HG03439 (cell line): Measurements from ENCODE around the gene MAN2A1.

Experiments
- ATAC-seq: cut with Tn5 transposase; IDR thresholded peaks from one replicate; pipeline ENCODE4 v1.9.1; 2021; ENCODE audit warnings: mild to moderate bottlenecking, moderate library complexity; ENCODE audit not compliant: unreplicated experiment

Gene MAN2A1

DNA sequence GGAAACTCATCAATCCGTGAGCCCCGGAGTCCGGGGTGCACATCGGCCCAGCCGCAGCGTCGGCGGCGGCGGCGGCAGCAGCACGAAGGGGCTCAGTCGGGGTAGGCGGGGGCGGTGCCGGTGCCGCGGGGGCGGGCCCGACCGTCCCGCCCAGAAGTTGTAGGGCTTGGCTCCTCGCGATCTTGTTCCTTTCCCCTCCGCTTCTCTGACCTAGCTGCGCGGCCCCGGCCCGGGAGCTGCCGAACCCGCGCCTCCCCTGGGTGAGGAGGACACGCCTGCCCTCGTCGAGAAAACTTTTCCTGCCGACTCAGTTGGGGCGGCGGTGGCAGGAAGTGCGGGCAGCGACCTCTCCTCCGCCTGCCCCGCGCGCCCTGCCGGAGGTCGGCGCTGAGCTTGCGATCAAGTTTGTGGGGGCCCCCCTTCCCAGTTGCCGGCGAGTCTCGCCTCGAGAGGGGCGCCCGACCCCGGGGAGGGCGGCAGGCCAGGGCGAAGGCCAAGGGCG lies at the start of gene MAN2A1:
Gene MAN2A1 (plus strand): TSS at position 188 of the 502 bp plus-strand sequence. CDS start 491 bp downstream, outside the sequence.
- peak; percentile 55 for ATAC-seq

DNA sequence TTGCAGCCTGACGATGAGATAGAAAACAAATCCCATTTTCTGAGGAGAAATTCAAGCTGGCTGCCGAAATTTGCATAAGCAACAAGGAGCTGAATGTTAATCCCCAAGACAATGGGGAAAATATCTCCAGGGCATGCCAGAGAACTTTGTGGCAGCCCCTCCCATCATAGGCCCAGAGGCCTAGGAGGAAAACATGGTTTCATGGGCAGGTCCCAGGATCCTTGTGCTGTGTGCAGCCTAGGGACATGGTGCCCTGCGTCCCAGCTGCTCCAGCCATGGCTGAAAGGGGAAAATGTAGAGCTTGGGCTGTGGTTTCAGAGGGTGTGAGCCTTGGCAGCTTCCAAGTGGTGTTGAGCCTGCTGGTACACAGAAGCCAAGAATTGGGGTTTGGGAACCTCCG lies 48.8 kb upstream of the MAN2A1 start:
- ATAC-seq = no peak

DNA sequence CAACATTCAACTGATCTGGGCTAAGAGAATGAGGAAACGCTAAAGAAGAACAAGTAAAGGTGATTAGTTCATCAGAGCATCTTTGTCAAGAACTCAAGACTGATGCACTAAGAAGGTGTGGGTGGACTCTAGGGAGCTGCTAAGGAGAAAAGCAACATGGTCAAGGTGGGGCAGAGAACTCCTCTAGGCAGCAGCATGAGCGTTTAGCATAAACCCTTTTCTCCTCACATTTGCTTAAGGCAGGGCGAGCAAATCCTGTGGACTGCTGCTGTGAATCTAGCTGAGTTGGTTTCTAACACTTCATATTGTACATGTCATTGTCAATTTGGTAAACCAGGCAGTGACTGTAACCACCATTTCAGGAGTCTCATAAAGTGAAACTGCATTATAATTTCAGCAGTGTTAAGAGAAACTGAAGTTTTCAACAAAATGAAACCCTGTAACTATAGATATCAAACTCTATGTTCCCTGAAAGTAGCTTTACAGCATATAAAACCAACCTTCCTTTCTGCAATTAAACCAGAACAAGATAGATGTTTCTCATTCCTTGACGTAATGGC lies 45.9 kb upstream of the MAN2A1 start:
- no peak for ATAC-seq

DNA sequence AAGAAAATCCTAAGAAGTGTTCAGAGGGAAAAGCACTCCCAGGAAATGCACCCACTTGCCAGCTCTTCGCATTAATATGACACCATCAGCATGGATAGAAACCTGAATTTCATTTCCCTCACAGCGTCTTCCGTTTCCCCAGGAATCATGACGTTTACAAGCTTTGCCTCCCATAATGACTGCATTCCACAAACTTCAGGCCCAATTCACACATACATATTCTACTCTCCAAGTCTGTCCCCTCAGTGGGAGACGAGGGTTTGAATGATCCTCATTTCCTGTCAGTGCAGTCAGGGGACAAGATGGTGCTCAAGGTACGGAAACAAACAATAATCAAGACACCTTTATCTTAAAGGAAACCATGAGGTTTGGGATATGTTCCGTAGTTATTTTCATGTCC lies 44.9 kb upstream of the MAN2A1 start:
- no peak for ATAC-seq

DNA sequence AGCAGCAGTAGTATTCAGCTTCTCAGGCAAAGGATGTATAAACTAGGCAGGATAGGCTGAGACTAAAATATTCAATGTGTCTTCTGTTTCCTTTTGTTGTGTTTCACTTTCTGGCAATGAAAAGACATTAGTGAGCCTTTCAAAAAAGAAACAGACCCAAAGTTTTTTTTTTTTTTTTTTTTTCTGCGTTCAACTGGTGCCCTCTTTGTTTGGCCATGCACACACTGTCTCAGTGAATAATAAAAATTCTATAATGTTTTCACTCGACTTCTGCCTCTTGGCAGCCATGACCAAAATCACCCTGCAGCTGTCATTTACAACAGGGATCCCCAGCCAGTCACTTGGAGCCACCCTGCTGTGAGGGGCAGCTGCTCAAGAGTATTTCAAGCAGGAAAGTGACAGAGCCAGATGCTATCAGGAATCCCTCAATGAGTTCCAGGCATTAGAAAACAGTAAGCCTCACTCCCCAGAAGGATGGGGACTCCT lies 44.0 kb upstream of the MAN2A1 start:
- no peak for ATAC-seq

DNA sequence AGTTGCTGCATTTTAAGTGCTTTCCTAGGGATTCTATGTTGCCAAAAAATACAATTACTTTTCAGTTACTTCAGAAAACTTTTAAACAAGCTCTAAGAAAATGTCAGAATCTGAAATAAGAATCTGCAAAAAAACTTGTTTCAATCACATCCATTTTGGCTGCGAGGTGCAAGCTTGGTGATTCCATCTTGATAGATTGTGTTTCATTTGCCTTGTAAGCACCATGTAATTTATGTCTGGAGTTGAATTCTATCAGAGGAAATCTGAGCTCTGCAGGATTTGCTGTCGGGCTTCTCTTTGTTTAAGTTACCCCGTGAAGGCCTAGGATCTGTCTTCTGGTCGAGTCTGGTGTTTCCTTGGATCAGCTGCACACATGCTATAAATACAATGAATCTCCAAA lies 40.4 kb upstream of the MAN2A1 start:
- no peak for ATAC-seq

DNA sequence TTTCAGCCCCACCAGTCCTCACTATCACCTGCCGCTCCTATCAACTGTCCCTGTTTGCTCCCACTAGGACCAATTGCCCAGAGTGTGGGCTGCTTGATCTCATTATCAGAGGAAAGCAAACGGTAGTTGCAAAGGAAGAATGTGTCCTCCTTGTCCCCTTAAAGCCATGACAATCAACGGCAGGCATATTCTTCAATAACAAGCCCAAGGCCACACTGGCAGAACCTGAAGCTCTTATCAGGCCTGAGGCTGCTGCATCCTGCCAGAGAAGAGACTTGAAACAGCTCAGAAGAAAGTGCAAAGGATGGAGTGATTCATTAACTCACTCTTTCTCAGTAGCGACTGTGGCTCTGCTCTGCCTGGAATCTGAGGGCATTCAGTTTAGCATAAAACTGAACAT lies 39.2 kb upstream of the MAN2A1 start:
- ATAC-seq = no peak

DNA sequence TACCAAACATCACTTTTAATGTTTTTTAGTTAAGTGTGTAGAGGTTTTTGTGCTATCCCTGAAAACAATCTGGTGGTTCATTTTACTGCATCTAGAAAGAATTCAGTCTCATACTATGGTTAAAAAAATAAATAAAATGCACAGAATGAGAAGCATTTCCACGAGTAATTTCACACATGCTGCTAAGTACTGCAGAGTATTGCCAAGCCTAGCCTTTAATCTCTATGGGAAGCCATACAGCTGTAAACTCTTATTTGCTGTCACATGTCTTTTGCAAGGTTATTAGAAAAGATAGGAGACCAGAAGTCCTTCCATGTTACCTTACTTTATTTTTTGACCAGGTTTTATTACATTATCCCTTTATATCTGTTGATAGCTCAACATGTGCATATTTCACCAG lies 37.6 kb upstream of the MAN2A1 start:
- ATAC-seq = no peak

DNA sequence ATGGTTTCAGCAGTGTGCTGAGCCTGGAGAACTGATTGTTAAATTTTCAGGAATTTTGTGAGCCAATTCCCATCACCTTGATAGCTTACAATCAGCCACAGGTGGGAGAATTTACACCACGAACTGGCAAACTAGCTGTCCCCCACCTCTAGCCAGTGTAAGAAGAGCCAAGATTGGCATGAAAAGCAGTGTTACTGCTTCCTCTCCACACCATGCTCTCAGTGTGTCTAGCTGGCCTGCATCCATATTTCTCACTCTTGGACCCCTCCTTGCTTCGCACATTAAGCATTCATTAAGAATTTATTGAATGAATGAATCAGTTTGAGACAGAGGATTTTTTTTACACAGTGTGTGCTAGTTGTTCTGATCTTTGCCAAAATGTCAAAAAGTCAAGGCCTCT lies 36.7 kb upstream of the MAN2A1 start:
- ATAC-seq = no peak

DNA sequence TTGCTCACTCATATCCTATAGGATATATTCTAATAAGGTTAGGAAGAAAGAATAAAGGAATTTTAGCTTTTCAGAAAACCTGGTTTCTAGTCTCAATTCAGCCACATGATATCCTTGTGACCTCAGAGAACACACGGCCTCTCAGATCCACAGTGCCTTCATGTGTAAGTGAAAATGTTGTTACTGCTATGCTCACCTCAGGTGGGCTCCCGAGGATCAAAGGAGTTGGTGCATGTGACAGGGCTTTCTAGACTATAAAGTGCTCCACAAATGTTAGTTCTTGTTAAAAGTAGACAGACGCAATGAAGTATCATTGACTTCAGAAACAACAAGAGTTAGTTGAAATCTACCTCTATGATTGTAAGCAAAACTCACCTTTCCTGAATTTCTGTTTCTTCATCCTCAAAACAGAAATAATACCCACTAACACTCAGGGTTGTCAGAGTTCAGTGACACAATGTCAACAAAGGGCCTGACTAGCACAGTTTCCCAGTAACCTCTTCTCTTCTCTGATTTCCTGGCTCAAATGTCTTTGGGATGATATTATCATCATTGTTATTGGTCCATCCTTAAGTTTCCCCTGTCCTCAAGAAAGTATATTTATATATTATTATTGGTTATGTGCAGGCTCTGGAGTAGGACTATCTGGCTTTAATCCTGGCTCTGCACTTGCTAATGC lies 36.0 kb upstream of the MAN2A1 start:
- no peak for ATAC-seq

DNA sequence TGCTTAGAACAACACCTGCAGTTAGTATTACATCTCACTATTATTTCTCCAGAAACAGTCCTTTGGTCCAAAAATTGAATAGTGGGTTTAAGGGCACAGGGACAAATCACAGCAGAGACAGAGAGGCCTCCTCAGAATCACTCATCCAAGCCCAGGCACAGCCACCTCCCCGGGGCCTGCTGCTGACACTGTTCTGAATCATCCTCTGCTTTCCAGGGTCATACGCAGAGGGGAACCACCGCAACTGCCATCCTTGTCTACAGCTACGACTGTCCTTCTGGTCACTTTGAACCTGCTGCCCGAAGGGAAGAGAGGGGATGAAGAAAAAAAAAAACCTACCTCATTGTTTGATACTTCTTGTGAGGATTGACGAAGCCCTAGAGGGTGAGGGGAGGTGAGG lies 35.3 kb upstream of the MAN2A1 start:
- ATAC-seq = no peak

DNA sequence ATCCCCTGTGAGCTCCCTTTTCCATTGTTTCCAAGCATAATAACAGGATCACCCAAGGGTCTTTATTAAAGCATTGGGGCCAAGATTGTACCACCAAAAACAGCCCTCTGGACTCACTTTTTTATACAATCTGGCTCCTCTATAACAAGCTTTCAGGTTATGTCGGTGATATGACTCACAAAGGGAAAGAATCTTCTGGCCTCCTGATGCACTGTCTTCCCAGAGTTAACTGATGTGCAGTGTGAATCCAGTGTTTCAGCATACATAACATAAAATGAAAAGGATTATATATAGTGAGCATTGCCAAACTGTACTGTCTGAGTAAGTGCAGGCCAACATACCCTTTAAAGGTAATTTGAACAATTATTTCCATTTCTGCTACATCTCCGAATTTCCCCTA lies 33.9 kb upstream of the MAN2A1 start:
- ATAC-seq = no peak

DNA sequence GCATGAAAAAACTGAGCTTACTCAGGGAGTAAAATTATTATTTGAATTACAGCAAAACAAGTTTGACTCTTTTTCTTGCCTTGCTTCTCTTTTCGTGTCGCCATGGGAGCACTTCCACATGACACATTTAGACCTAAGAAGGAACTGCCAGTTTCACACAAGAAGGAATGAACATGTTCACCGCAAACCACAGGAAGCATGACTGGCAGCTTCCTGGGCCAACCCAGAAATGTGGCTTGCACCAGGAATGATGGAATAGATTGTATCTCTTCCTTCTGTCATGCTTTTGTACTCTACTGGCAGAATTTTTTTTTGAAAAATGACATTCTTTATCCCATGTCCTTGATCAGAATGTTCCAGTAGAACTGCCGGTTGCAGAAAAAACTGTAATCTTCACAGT lies 32.9 kb upstream of the MAN2A1 start:
- no peak for ATAC-seq

DNA sequence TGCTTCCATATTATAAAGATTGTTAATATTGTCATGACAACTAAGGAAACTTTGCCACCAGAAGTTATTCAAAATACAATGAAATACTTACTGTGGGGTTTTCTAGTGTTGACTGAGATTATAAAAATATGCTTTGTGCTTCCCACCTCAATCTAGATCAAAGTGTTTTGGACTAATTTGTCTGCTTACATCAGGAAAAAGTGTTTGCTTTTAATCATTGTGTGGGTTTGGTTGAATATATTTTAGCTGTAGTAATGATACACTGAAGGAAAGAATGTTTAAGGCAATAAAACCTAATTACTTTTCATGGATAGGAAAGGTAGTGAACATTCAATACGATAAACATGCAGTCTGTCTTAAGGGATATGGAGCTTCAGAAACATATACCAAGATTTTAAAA lies 29.8 kb upstream of the MAN2A1 start:
- no peak for ATAC-seq

DNA sequence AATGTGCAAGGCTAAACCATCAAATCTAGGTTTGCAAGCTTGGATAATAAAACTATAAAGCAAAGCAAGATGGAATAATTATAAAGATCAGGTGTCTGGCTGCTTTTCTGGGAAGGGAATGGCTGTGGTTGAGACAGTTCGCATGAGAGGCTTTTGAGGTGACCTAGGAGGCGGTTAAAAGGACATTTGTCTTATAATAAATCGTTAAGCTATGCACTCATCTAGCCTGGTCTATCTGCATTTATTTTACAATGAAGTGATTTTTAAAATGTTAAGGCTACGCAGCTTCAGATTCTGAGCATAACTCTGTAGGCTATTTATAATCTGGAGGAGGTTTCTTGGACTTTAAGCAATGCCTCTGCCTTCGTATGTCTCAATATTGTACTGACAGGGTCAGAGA lies 29.4 kb upstream of the MAN2A1 start:
- ATAC-seq = no peak

DNA sequence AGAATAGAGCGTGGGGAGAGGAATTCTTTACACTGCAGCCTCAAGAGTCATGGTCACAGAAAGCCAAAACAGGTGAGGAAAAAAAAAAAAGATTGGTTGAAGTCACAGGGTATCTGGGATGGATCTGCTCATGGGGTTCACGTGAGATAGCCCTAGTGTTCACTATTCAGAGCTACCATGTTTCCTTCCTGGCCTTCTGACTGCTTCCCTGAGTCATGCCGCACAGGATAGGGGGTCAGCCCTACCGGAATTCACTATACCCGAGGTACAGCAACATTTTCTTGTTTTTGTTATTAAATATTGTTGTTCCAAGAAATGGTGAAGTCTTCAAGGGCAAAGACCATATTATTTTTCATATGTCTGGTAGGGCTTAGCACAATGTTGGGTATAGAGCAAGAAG lies 21.5 kb upstream of the MAN2A1 start:
- ATAC-seq = no peak

DNA sequence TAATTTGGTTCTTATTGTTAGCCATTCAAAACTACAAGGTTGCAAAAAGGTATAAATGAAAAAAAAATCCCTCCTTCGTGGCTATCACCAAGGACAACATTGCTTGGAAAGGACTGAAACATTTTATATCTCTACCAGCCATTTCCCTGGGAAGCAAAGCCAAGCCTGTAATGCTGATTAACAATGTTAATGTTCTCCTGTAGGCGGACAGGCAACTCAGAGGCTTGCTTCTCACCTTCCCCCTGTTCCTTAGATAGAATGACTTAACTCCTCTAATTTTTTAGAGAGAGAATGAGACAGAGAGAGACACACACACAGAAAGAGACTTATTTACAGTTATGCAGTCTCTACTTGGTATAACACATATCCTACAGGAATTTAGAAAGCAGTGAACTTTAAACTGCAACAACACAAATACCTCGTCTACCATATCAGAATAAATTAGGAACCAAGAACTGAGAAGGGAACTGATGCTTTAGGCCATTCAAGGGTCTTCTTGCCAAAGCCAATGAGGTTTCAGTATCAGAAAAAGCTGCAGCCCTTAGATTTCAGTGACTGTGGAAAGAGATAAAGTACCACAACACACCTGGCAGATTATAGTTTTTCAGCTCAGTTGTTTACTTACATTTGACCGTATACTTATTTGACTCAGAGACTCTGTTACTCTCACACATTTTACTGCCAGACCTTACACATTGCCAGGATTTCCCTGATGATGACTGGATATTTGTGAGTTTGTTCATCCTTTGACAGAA lies 20.9 kb upstream of the MAN2A1 start:
- no peak for ATAC-seq

DNA sequence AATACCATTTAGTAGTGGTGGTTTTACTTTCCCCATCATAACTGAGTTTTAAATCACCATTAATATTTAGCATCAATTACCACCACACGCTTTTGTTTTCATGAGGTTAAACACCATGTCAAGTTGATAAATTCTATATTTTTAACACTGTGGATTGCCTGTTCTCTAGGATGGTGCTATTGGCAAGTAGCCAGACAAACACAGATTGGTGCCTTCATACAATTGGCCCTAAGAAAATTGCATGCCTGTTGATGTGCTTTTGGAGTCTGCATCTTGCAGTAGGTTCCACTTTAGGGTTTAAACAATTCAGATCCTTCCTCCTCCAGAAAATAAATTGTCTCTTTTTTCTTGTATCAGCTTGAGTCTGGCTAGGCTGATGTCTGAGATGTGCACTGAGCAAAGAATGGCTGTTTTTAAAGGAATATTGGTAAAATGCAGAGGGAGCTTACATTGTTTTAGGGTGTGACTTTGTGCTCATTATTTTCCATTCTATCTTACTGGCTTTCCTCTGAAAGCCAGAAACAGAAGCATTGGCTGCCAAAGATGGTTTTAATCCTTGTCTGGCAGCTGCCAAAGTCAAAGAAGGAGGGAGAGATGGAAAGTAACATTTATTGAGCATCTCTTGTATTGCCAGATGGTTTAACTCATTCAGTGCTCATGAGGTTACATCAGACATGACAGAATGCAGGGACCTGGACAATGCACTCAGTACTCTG lies 19.6 kb upstream of the MAN2A1 start:
- no peak for ATAC-seq

DNA sequence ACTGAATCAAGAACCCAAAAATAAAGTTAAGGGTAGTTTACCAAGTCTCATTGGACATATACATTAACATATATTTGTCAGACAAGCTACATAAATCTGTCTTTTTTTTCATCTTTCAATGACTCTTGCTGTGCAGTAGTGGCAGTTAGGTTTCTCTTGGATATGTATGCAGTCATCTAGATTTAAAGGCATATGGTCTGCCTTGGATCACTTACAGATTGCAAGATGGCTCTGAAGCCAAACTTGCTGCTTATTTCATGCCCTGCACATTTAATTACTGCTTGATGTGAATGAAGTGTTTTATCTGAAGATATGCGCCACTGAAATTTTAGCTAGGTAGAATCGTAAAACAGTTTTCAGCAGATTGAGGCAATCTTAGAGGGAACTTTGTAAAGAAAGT lies 18.6 kb upstream of the MAN2A1 start:
- ATAC-seq = no peak

DNA sequence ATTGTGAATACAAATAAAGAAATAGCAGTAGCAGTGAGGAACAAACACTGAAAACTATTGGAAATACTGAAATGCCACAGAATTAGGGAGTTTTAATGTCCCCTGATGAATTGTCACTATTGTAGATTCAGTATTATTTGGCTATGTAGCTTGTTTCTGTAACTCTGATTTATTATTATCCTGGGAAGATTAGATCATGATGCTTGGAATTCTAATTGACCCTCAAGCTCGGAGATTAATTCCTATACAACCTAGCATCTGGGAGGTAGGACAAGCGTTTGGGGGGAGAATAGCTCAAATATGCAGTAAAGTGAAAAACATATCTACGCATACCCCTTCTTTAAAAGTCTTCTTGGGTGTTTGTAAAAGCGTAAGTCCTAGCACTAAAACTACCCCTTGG lies 15.1 kb upstream of the MAN2A1 start:
- ATAC-seq = no peak

DNA sequence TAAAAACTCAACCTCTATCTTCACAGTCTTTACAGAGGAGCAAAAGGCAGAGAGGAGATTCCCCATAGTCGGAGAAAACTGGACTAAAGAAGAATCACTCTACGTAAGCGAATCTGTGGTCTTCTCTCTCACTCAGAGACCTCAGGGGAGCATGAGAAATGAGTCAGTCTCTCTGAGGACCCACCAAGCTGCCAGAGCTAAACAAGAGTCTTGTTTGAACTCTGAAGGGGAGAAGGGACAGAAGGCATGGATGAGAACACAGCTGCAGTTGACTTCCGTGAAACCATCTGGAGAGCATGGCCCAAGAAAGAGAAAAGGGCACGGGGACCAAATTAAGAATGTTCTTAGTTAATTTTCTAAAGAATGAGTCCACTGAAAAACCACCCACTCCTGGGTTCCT lies 12.8 kb upstream of the MAN2A1 start:
- no peak for ATAC-seq
